ENCODE measurements around the gene MUC22.
"Not testable (repeated sequence)": the region's sequence is repeated elsewhere in the genome, so short reads cannot be mapped to it uniquely, and the experiment has no call there.

Gene MUC22

DNA sequence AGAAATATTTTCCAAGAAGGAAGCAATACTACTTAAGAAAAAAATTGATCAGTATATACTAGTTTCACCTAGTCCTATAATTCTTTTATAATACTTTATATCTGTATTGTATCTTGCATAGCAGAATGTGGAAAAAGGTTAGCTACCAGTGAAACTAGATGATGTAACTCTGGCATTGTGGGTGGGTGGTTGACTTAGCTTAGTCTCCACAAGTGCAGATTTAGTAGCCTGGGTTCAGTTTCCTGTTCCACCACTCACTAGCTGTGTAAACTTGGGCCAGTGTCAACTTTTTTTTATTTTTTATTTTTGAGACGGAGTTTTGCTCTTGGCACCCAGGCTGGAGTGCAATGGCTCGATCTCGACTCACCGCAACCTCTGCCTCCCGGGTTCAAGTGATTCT lies 24.8 kb upstream of the MUC22 start:
- TF ChIP-seq CTCF (IDR thresholded peaks at IDR 0.05; ENCODE audit: extremely low read depth, missing control alignments), result no peak

GRCh38 chr6:30987304-30987703 lies 23.0 kb upstream of the MUC22 start:
- no peak for DNase-seq (ENCODE audit: low spot score)
- no peak for TF ChIP-seq CTCF (IDR thresholded peaks at IDR 0.05; ENCODE audit: extremely low read depth, missing control alignments)

More for the DNA sequence above, 24.8 kb upstream of the MUC22 start:
- no peak for DNase-seq (ENCODE audit: low spot score)

- no peak for TF ChIP-seq CTCF (IDR thresholded peaks at IDR 0.05; ENCODE audit: extremely low read depth, missing control alignments)
- DNase-seq (ENCODE audit: low spot score), result no peak
Measured at GRCh38 chr6:30988209-30988825, 22.0 kb upstream of the MUC22 start.

GRCh38 chr6:30990422-30991086 lies 19.7 kb upstream of the MUC22 start:
- TF ChIP-seq CTCF (IDR thresholded peaks at IDR 0.05; ENCODE audit: extremely low read depth, missing control alignments), result no peak
- no peak for DNase-seq (ENCODE audit: low spot score)

- TF ChIP-seq CTCF (IDR thresholded peaks at IDR 0.05; ENCODE audit: extremely low read depth, missing control alignments), result no peak
- DNase-seq (ENCODE audit: low spot score), result no peak
Measured at GRCh38 chr6:30991891-30992290, 18.4 kb upstream of the MUC22 start.

- TF ChIP-seq CTCF (IDR thresholded peaks at IDR 0.05; ENCODE audit: extremely low read depth, missing control alignments), result no peak
- DNase-seq (ENCODE audit: low spot score), result no peak
Measured at GRCh38 chr6:30997301-30997700, 13.0 kb upstream of the MUC22 start.

- no peak for DNase-seq (ENCODE audit: low spot score)
- TF ChIP-seq CTCF (IDR thresholded peaks at IDR 0.05; ENCODE audit: extremely low read depth, missing control alignments), result no peak
Measured at GRCh38 chr6:30998785-30999184, 11.5 kb upstream of the MUC22 start.

GRCh38 chr6:31000067-31000860 lies 10.0 kb upstream of the MUC22 start:
- not testable (repeated sequence) for DNase-seq (ENCODE audit: low spot score)

Data from GM20000 (cell line).